B cell (primary cell): ENCODE results near the gene SLC4A3. TPM values are rescaled to one million over a fixed set of nuclear protein-coding genes. Genes with fewer than 3 reads are reported as not detected.

Experiments
- ATAC-seq: fragments of 200-7000 bp; cut with Tn5 transposase; one replicate; pipeline ENCODE4 v1.10.0; 2021; ENCODE audit warnings: low read depth, mild to moderate bottlenecking, moderate number of reproducible peaks, moderate library complexity
- CTCF ChIA-PET: fragments of 350-600 bp; sonication (Branson Sonifier 250); formaldehyde crosslinking; loops from one replicate; lab custom pipeline; 2021; ENCODE audit warnings: antibody characterized with exemption, inconsistent platforms; lab: Charles Lee
- POLR2A ChIA-PET: fragments of 350-600 bp; sonication (Branson Sonifier 250); formaldehyde crosslinking; loops from one replicate; lab custom pipeline; 2021; ENCODE audit warnings: antibody characterized with exemption; lab: Charles Lee
- DNase-seq: peaks from one replicate; pipeline ENCODE4 v3.0.0; 2013
- H2AFZ ChIP-seq: 2 replicates; pipeline ENCODE4 v1.6.1; 2012; ENCODE audit warnings: mild to moderate bottlenecking, low read depth, low read length; ENCODE audit not compliant: insufficient read depth, poor library complexity, severe bottlenecking
- H3K27ac ChIP-seq, 2 donors: 1 replicate in 1 of 2; 2 replicates in 1 of 2; pipeline ENCODE4 v1.5.1; 2012 to 2013; ENCODE audit warnings: low read length in 2 of 2, mild to moderate bottlenecking in 2 of 2, moderate library complexity in 1 of 2
- H3K27me3 ChIP-seq, 4 experiments: fragments of 200-600 bp in 1 of 4; sonication (generic) in 1 of 4; replicated peaks in 1 of 4; 1 replicate in 2 of 4; 2 replicates in 2 of 4; pipeline versions ENCODE4 v1.6.1 to v1.7.0; 2013 to 2016; ENCODE audit warnings: low read length in 3 of 4, mild to moderate bottlenecking in 2 of 4, mixed read lengths in 1 of 4, moderate library complexity in 1 of 4; ENCODE audit not compliant: insufficient read depth in 4 of 4, control insufficient read depth in 3 of 4; ENCODE audit errors: control extremely low read depth in 1 of 4
- H3K36me3 ChIP-seq, 2 experiments: replicated peaks in 1 of 2; 1 replicate in 1 of 2; 2 replicates in 1 of 2; pipeline versions ENCODE4 v1.6.1 to v1.7.1; 2013; ENCODE audit warnings: low read length in 1 of 2; ENCODE audit not compliant: insufficient read depth in 2 of 2, control insufficient read depth in 1 of 2; ENCODE audit errors: control extremely low read depth in 1 of 2, extremely low read depth in 1 of 2
- H3K4me1 ChIP-seq, 2 donors: fragments of 200-600 bp in 1 of 2; sonication (generic) in 1 of 2; 1 replicate in 1 of 2; 2 replicates in 1 of 2; pipeline versions ENCODE4 v1.5.1 to v1.6.1; 2013 to 2017; ENCODE audit warnings: low read length in 2 of 2; ENCODE audit not compliant: control insufficient read depth in 2 of 2, insufficient read depth in 2 of 2
- H3K4me2 ChIP-seq: replicated peaks from 2 replicates; pipeline ENCODE3; 2012; ENCODE audit warnings: mild to moderate bottlenecking, low read depth, low read length; ENCODE audit not compliant: poor library complexity, severe bottlenecking
- H3K4me3 ChIP-seq, 5 experiments: fragments of 200-600 bp in 1 of 5; sonication (generic) in 1 of 5; 1 replicate in 3 of 5; 2 replicates in 2 of 5; pipeline versions ENCODE4 v1.5.1 to v1.7.0; 2011 to 2016; ENCODE audit warnings: low read length in 4 of 5, mild to moderate bottlenecking in 4 of 5, low read depth in 2 of 5, control low read depth in 1 of 5, moderate library complexity in 1 of 5; ENCODE audit not compliant: insufficient read depth in 1 of 5; ENCODE audit errors: control extremely low read depth in 1 of 5, extremely low read depth in 1 of 5
- H3K79me2 ChIP-seq: fragments of 200-600 bp; sonication (generic); one replicate; pipeline ENCODE4 v1.6.0; 2016; ENCODE audit warnings: low read length; ENCODE audit not compliant: control insufficient read depth, insufficient read depth
- H3K9ac ChIP-seq: fragments of 200-600 bp; sonication (generic); 2 replicates; pipeline ENCODE4 v1.6.1; 2017; ENCODE audit warnings: mild to moderate bottlenecking, low read length, moderate library complexity
- H3K9me3 ChIP-seq, 3 donors: one replicate each; pipeline versions ENCODE4 v1.6.1 to v1.7.1; 2013; ENCODE audit warnings: low read length in 2 of 3; ENCODE audit not compliant: control insufficient read depth in 2 of 3, insufficient read depth in 1 of 3; ENCODE audit errors: control extremely low read depth in 1 of 3
- H4K20me1 ChIP-seq: 2 replicates; pipeline ENCODE4 v1.6.0; 2012; ENCODE audit warnings: mild to moderate bottlenecking, low read length; ENCODE audit not compliant: insufficient read depth, control insufficient read depth, poor library complexity, severe bottlenecking
- H3K27ac Mint-ChIP-seq: one replicate; pipeline ENCODE4 v1.8.0; 2021; ENCODE audit warnings: mixed read lengths
- H3K27me3 Mint-ChIP-seq: one replicate; pipeline ENCODE4 v1.8.0; 2021; ENCODE audit warnings: mixed read lengths
- H3K4me1 Mint-ChIP-seq: one replicate; pipeline ENCODE4 v1.8.0; 2021; ENCODE audit warnings: mixed read lengths
- H3K4me3 Mint-ChIP-seq: one replicate; pipeline ENCODE4 v1.8.0; 2021; ENCODE audit warnings: mixed read lengths
- H3K9me3 Mint-ChIP-seq: one replicate; pipeline ENCODE4 v1.8.0; 2022; ENCODE audit warnings: mixed read lengths; ENCODE audit not compliant: insufficient read depth
- EZH2 ChIP-seq: IDR thresholded peaks from 2 replicates; pipeline ENCODE4 v1.6.1; 2012; ENCODE audit warnings: borderline replicate concordance, low read depth, mild to moderate bottlenecking, moderate library complexity, low read length; ENCODE audit not compliant: insufficient read depth, poor library complexity, severe bottlenecking
- WGBS: methylation state at CpG from one replicate; pipeline ENCODE4 v1.1.5; 2013; ENCODE audit warnings: missing lambda C conversion rate; ENCODE audit not compliant: insufficient coverage; 5-methylcytosine and 5-hydroxymethylcytosine counted together
- intact Hi-C: fragments of 100-400 bp; cut with micrococcal nuclease; formaldehyde crosslinking; loops from one replicate; pipeline ENCODE4 v1.10.0; 2022
- polyA plus RNA-seq: library from polyadenylated mRNA; depleted of rRNA; stranded (reverse); fragments of >200 nt; gene quantifications from 2 replicates; pipeline ENCODE4 v1.2.3, GENCODE V29; 2012
- total RNA-seq, 2 donors: library from RNA; stranded (reverse); fragments of 120-200 nt in 1 of 2; gene quantifications; 1 replicate in 1 of 2; 2 replicates in 1 of 2; pipeline versions ENCODE4 v1.2.3 to v1.2.4, GENCODE V29; 2013 to 2022
- TF ChIP-seq, protein P1 (sequence below): fragments of 200-600 bp; IDR thresholded peaks from one replicate; pipeline ENCODE4 v1.8.0; 2022; ENCODE audit warnings: antibody characterized with exemption, mild to moderate bottlenecking

SLC4A3 gene
- total and polyA plus RNA-seq, 2 donors (not counting 1 experiment from before 2014, with no cell fraction given), result 0.16 TPM; not detected in 1

DNA sequence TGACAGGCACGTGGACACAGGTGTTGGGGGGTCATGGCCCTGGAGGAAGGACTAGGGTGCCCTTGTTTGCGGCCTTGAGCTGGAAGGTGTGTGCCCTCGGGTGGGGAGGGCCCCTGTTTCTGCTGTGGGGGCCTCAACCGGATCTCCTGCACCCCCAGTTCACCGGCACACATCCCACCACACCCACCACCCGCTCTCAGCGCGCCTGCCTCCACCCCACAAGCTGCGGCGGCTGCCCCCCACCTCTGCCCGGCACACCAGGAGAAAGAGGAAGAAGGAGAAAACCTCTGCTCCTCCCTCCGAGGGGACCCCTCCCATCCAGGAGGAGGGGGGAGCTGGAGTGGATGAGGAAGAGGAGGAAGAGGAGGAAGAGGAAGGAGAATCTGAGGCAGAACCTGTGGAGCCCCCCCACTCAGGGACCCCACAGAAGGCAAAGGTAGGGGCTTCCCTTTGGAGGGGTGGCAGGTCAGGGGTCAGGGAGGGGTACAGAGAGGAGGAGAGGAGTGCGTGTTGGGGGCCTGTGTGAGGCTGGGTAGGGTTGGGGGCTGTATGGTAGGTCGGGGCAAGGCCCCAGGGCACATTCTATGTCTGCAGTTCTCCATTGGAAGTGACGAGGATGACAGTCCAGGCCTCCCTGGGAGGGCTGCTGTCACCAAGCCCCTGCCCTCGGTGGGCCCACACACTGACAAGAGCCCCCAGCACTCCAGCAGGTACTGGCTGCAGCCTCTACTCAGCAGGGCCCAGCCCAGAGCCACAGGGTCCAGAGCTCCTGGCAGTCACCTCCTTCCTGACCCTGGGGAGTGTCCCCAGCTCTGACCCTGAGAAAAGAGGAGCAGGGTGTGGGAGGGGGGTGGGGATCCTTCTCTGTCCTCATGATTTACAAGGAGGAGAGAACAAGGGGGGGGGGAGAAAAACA lies 1.8 kb downstream of the SLC4A3 start:
- POLR2A ChIA-PET, result no interaction called here

More for the DNA sequence above, 1.8 kb downstream of the SLC4A3 start:
- no peaks in the 10 kb centered on the region for H3K9me3 Mint-ChIP-seq
- TF ChIP-seq EZH2, result no peak
- TF ChIP-seq, protein P1, sequence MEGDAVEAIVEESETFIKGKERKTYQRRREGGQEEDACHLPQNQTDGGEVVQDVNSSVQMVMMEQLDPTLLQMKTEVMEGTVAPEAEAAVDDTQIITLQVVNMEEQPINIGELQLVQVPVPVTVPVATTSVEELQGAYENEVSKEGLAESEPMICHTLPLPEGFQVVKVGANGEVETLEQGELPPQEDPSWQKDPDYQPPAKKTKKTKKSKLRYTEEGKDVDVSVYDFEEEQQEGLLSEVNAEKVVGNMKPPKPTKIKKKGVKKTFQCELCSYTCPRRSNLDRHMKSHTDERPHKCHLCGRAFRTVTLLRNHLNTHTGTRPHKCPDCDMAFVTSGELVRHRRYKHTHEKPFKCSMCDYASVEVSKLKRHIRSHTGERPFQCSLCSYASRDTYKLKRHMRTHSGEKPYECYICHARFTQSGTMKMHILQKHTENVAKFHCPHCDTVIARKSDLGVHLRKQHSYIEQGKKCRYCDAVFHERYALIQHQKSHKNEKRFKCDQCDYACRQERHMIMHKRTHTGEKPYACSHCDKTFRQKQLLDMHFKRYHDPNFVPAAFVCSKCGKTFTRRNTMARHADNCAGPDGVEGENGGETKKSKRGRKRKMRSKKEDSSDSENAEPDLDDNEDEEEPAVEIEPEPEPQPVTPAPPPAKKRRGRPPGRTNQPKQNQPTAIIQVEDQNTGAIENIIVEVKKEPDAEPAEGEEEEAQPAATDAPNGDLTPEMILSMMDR, result no peak
- no peaks in the 10 kb centered on the region for H3K36me3 ChIP-seq
- no peaks in the 10 kb centered on the region for H4K20me1 ChIP-seq
- H3K27ac ChIP-seq, result no peak overlapping the region
- no peak overlapping the region for H3K9ac ChIP-seq
- H3K27me3 Mint-ChIP-seq, result peaks cover 45% of the 10 kb centered on the region
- no peak overlapping the region for H2AFZ ChIP-seq
- DNase-seq (peak; percentile 7), ATAC-seq (no peak)
- H3K27me3 ChIP-seq, result peaks cover 0 to 40% (median 24%) of the 10 kb centered on the region in 4 experiments
- no peak overlapping the region for H3K4me2 ChIP-seq
- intact Hi-C loops, result no loop called here
- H3K9me3 ChIP-seq, result peaks cover 0 to 4% (median 0%) of the 10 kb centered on the region in 3 donors
- 63% methylated on average over 4 of the region's 16 CpGs for WGBS
- CTCF ChIA-PET, result interaction anchor here (1.1 kb wide), 1 partner anchor 13 kb away, joined by 3 read pairs; no protein-coding TSS in a partner anchor
- peaks cover 10% of the 10 kb centered on the region for H3K4me1 Mint-ChIP-seq
- no peak overlapping the region for H3K27ac Mint-ChIP-seq
- H3K4me1 ChIP-seq, result peaks cover 10 to 20% of the 10 kb centered on the region in 2 donors
- H3K79me2 ChIP-seq, result no peaks in the 10 kb centered on the region
- H3K4me3 Mint-ChIP-seq, result peak overlapping the region; percentile 53
- H3K4me3 ChIP-seq, result no peak overlapping the region
